ENCODE measurements around the gene DUS3L. TPM values are rescaled to one million over a fixed set of nuclear protein-coding genes. Genes with fewer than 3 reads are reported as not detected.
"Not testable (repeated sequence)": the region's sequence is repeated elsewhere in the genome, so short reads cannot be mapped to it uniquely, and the experiment has no call there.

The DUS3L gene
- total and polyA plus RNA-seq, 2 donors (not counting 3 experiments of a cell fraction or from before 2014, with no cell fraction given): 25.8 to 38.9 TPM

GRCh38 chr19:5749505-5749904 lies 41.5 kb downstream of the DUS3L start:
- no peak overlapping the region for H3K9ac ChIP-seq (replicated peaks; ENCODE audit: extremely low read depth, insufficient read depth, low read length)
- TF ChIP-seq MAX (IDR thresholded peaks at IDR 0.05; ENCODE audit: insufficient read depth, insufficient read length) (no peak), GATA2 (IDR thresholded peaks at IDR 0.05; ENCODE audit: insufficient read depth, insufficient read length, low read depth, low read length) (no peak), EZH2 (IDR thresholded peaks at IDR 0.05; ENCODE audit: borderline replicate concordance, low read depth, low read length, severe bottlenecking) (no peak), POLR2A (IDR thresholded peaks at IDR 0.05; ENCODE audit: low read depth, low read length) (no peak), POLR2AphosphoS5 (IDR thresholded peaks at IDR 0.05; ENCODE audit: insufficient read depth, low read depth, low read length) (no peak), JUN (IDR thresholded peaks at IDR 0.05; ENCODE audit: borderline replicate concordance, insufficient read depth, insufficient read length, low read depth) (no peak), FOS (IDR thresholded peaks at IDR 0.05; ENCODE audit: borderline replicate concordance, insufficient read depth, low read length) (no peak), CTCF (IDR thresholded peaks at IDR 0.05; ENCODE audit: extremely low read depth in 1 of 2, insufficient read depth in 1 of 2, low read depth in 1 of 2, low read length in 2 of 2) (no peak), MYC (IDR thresholded peaks at IDR 0.05; ENCODE audit: low read depth, low read length) (no peak)
- no peaks in the 10 kb centered on the region for H3K79me2 ChIP-seq (ENCODE audit: control insufficient read depth, insufficient read depth, low read length)
- H3K27me3 ChIP-seq (ENCODE audit: control insufficient read depth in 2 of 2, insufficient read depth in 2 of 2, low read length in 2 of 2): no peaks in the 10 kb centered on the region
- POLR2A ChIA-PET: no interaction called here
- no peak overlapping the region for H3K4me2 ChIP-seq (ENCODE audit: insufficient read depth, low read length)
- dilution Hi-C loops (cut with MboI; ENCODE audit: extremely low pct_ligation_motif_present, low sequenced_read_pairs): no loop called here
- no TSS peak for BruUV-seq (replicated peaks)
- H3K4me1 ChIP-seq (ENCODE audit: control insufficient read depth, extremely low read depth, insufficient read depth, low read length): no peaks in the 10 kb centered on the region
- H3K36me3 ChIP-seq (ENCODE audit: control insufficient read depth in 2 of 2, extremely low read depth in 1 of 2, insufficient read depth in 2 of 2, low read length in 2 of 2): no peaks in the 10 kb centered on the region
- H3K4me3 ChIP-seq (replicated peaks in 1 of 3; ENCODE audit: insufficient read depth in 1 of 3, low read depth in 1 of 3, low read length in 3 of 3): no peak overlapping the region
- DNase-seq (ENCODE audit: low read depth, low spot score): no peak
- H2AFZ ChIP-seq (ENCODE audit: low read depth, low read length): no peak overlapping the region
- intact Hi-C loops (cut with micrococcal nuclease): no loop called here
- H4K20me1 ChIP-seq (replicated peaks; ENCODE audit: control insufficient read depth, extremely low read depth, insufficient read depth, low read length): no peaks in the 10 kb centered on the region
- no peaks in the 10 kb centered on the region for H3K9me3 ChIP-seq (replicated peaks; ENCODE audit: control insufficient read depth, insufficient read depth, low read length)
- no peaks in the 10 kb centered on the region for H3K9me1 ChIP-seq (replicated peaks; ENCODE audit: control insufficient read depth, extremely low read depth, insufficient read depth, low read length)
- no peak for FAIRE-seq
- CTCF ChIA-PET: interaction anchor here (0.7 kb wide), 1 partner anchor 512 kb away, joined by 3 read pairs; no protein-coding TSS in a partner anchor
- H3K27ac ChIP-seq (ENCODE audit: insufficient read depth, low read depth, low read length): no peak overlapping the region

- H3K9ac ChIP-seq (replicated peaks; ENCODE audit: extremely low read depth, insufficient read depth, low read length); BruUV-seq (replicated peaks); H2AFZ ChIP-seq (ENCODE audit: low read depth, low read length); FAIRE-seq; H3K27me3 ChIP-seq (ENCODE audit: control insufficient read depth in 2 of 2, insufficient read depth in 2 of 2, low read length in 2 of 2); H3K9me3 ChIP-seq (replicated peaks; ENCODE audit: control insufficient read depth, insufficient read depth, low read length); H3K79me2 ChIP-seq (ENCODE audit: control insufficient read depth, insufficient read depth, low read length); intact Hi-C loops (cut with micrococcal nuclease); H3K27ac ChIP-seq (ENCODE audit: insufficient read depth, low read depth, low read length); H3K4me2 ChIP-seq (ENCODE audit: insufficient read depth, low read length); DNase-seq (ENCODE audit: low read depth, low spot score); H4K20me1 ChIP-seq (replicated peaks; ENCODE audit: control insufficient read depth, extremely low read depth, insufficient read depth, low read length); H3K4me1 ChIP-seq (ENCODE audit: control insufficient read depth, extremely low read depth, insufficient read depth, low read length); POLR2A ChIA-PET; H3K36me3 ChIP-seq (ENCODE audit: control insufficient read depth in 2 of 2, extremely low read depth in 1 of 2, insufficient read depth in 2 of 2, low read length in 2 of 2); H3K4me3 ChIP-seq (replicated peaks in 1 of 3; ENCODE audit: insufficient read depth in 1 of 3, low read depth in 1 of 3, low read length in 3 of 3); H3K9me1 ChIP-seq (replicated peaks; ENCODE audit: control insufficient read depth, extremely low read depth, insufficient read depth, low read length); dilution Hi-C loops (cut with MboI; ENCODE audit: extremely low pct_ligation_motif_present, low sequenced_read_pairs): not testable (repeated sequence)
- CTCF ChIA-PET: interaction anchor here (0.6 kb wide), 1 partner anchor 8 kb away, joined by 4 read pairs; no protein-coding TSS in a partner anchor
Observed at GRCh38 chr19:5748920-5749319, 42.0 kb downstream of the DUS3L start.

GRCh38 chr19:5744999-5745398 lies 46.0 kb downstream of the DUS3L start:
- H3K4me1 ChIP-seq (ENCODE audit: control insufficient read depth, extremely low read depth, insufficient read depth, low read length); H3K4me2 ChIP-seq (ENCODE audit: insufficient read depth, low read length); H3K27ac ChIP-seq (ENCODE audit: insufficient read depth, low read depth, low read length); H3K9me1 ChIP-seq (replicated peaks; ENCODE audit: control insufficient read depth, extremely low read depth, insufficient read depth, low read length); H3K36me3 ChIP-seq (ENCODE audit: control insufficient read depth in 2 of 2, extremely low read depth in 1 of 2, insufficient read depth in 2 of 2, low read length in 2 of 2); H3K9ac ChIP-seq (replicated peaks; ENCODE audit: extremely low read depth, insufficient read depth, low read length); intact Hi-C loops (cut with micrococcal nuclease); H3K9me3 ChIP-seq (replicated peaks; ENCODE audit: control insufficient read depth, insufficient read depth, low read length); H2AFZ ChIP-seq (ENCODE audit: low read depth, low read length); H3K27me3 ChIP-seq (ENCODE audit: control insufficient read depth in 2 of 2, insufficient read depth in 2 of 2, low read length in 2 of 2); BruUV-seq (replicated peaks); dilution Hi-C loops (cut with MboI; ENCODE audit: extremely low pct_ligation_motif_present, low sequenced_read_pairs); DNase-seq (ENCODE audit: low read depth, low spot score); H4K20me1 ChIP-seq (replicated peaks; ENCODE audit: control insufficient read depth, extremely low read depth, insufficient read depth, low read length); FAIRE-seq; POLR2A ChIA-PET; H3K79me2 ChIP-seq (ENCODE audit: control insufficient read depth, insufficient read depth, low read length); H3K4me3 ChIP-seq (replicated peaks in 1 of 3; ENCODE audit: insufficient read depth in 1 of 3, low read depth in 1 of 3, low read length in 3 of 3); CTCF ChIA-PET: not testable (repeated sequence)

Measured in endothelial cell of umbilical vein (primary cell).